GM19468 (cell line): ENCODE data around the gene VAV2.

Experiments
- ATAC-seq: cut with Tn5 transposase; IDR thresholded peaks from one replicate; pipeline ENCODE4 v1.9.1; 2021; ENCODE audit warnings: mild to moderate bottlenecking, moderate library complexity, moderate number of reproducible peaks; ENCODE audit not compliant: unreplicated experiment; ENCODE audit errors: extremely low read depth

Gene VAV2

DNA sequence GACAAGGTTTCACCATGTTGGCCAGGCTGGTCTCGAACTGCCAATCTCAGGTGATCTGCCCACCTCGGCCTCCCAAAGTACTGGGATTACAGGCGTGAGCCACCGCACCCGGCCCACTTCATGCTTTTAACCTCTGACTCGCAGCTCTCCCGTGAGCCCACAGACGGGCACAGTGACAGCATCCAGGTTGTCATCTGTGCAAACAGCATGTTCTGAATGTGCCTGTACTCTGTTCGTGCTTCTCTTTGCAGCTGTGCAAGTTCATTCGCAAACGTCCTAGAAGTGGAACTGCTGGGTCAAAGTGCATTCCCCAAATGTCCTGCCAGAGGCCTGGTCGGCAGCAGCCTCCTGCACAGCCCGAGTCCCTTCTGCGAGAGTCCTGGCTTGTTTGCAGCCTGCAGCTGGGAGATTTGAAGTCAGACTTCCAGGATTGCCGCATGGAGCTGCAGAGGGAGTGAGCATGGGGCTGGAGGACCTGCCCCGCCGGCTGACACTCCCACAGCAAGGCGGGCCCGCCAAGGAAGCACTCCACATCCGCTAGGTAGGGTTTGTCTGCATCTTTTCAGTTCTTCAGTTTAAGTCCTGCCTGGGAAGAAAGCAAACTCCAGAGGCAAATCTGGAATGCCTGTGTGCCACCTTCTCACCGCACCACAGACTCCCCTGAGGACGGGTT is 36.6 kb upstream of the VAV2 start:
- ATAC-seq: no peak

DNA sequence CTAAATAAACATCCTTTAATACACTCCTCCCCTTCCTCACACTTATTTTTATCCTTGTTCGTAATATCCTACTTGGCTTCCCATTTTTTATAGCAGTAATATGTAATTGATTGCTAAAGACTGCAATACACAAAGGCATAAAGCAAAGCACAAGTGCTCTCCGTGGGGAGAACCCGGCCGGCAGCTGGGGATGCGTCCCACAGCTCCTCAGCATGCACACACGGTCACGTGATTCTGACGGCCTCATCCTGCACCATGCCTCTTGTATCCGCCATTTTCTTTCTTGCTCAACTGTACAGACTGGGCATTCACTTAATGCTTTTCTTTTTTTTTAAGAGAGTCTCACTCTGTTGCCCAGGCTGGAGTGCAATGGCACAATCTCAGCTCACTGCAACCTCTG is 36.0 kb upstream of the VAV2 start:
- no peak for ATAC-seq

DNA sequence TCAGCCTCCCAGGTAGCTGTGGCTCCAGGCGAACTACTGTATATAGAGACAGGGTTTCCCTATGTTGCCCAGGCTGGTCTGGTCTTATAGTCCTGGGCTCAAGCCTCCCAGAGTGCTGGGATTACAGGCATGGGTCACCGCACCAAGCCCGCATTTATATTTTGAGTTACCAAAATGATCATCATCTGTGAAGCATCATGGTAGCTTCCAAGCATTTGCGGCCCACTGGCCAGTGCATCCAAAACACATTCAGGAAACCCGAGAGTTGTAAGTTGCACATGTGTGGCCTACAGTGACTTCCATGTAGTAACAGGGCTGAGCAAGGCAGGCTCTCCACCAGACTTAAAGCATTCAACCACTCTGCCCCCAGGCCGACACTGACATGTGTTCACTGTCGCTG is 35.4 kb upstream of the VAV2 start:
- ATAC-seq: no peak

DNA sequence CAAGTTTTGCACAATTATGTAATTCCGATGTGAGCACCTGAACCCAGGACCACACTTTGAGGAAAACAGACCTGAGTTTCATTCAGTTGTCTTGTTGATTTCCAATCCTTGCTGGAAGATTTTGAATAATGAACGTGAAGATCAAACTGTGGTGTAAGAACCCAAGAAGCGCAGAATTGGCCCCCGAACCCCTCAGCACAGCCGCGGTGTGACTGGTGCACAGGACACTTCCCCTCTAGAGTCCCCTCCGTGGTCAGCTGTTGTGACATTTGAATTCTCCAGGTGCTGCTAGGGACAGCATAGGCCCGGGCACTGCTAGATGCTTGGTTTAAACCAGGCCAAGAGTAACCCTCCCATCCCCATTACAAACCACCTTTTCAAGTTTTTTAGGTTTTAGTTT is 34.9 kb upstream of the VAV2 start:
- ATAC-seq: no peak

DNA sequence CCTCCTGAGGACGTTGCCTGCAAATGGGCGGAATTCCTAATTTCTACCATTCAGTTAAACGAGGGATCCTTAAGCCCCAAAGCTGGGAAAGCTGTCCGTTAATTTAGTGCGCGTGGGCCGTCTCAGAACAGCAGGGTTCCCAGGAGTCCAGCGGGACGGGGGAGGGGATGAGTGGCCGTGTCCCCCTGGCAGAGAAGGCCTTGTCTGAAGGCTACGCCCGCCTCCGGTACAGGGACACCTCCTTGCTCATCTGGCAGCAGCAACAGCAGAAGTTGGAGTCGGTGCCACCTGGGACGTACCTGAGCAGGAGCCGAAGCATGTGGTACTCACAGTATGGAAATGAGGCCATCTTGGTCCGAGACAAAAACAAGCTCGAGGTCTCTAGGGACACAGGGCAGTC is 34.5 kb upstream of the VAV2 start:
- no peak for ATAC-seq

DNA sequence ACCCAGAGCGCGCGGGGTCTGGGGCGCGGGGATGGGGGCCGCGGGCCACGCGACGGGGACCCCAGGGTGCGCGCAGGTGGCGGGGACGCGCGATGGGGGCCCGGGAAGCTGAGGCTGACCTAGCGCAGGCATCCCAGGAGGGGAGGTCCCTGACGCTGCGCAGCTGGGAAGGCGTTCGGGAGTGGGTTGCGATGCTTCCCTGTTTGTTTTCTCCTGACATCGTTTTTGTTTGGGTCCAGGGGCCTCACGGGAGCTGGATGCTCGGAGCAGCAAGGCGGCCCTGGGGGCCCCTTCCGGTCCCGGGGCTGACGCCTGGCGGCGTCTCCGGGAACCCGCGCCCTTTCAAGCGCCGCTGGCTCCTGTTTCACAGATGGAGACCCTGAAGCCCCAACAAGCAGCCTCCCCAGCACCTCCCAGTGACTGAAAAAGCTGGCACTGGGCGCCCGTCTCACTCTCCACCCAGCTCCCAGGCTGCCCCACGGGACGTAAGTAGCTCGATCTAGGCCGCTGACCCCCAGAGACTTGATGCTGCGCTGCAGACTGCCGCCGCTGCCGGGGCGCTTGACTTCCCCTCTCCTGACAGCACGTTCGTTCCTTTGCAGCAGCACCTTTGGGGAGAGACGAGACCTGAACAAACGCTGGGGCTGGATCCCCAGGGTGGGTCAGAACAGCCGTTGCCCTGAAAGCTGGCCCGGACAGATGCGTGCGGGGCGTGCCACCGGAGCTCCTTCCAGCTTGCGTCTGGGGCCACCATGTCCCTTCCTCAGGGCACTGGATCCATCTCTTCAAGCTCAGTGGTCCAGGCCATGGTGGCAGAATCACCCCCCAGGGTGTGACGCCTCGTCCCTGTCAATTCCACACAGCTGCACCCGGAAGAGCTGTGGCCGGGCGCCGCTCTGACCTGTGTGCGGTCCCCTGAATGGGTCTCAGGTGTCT is 33.8 kb upstream of the VAV2 start:
- ATAC-seq: peak; percentile 5

DNA sequence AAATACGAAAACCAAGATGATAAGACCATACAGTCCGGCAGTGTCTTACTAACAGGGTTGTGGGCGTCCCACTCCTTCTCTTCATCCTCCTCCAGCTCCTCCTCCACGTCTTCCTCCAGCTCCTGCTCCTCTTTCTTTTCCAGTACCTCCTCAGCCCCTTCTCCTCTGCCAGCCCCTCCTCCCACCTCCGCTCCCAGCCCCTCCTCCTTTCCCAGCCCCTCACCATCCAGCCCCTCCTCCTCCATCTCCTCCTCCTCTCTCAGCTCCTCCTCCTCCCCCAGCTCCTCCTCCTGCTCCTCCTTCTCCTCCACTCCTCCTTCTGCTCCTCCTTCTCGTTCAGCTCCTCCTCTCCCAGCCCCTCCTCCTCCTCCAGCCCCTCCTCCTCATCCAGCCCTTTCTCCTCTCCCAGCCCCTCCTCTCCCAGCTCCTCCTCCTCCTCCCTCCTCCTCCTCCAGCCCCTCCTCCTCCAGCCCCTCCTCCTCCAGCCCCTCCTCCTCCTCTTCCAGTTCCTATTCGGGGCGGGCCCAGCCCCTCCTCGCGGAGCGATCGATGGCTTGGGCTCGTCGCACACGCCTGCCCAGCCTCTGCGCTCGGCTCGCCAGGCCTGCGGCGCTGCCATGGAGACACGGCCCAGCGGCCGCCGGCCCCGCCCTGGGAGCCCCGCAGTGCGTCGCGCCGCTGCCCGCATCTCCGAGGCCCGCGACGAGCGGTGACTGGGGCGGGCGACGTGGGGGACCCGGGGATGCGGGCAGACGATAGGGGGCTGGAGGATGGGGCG is 32.9 kb upstream of the VAV2 start, which contains the start of gene BRD3OS:
TSS of gene BRD3OS (plus strand) at position 654 of the 778 bp plus-strand sequence. CDS start 1,267 bp downstream, outside the sequence.
- ATAC-seq: peak; percentile 80

DNA sequence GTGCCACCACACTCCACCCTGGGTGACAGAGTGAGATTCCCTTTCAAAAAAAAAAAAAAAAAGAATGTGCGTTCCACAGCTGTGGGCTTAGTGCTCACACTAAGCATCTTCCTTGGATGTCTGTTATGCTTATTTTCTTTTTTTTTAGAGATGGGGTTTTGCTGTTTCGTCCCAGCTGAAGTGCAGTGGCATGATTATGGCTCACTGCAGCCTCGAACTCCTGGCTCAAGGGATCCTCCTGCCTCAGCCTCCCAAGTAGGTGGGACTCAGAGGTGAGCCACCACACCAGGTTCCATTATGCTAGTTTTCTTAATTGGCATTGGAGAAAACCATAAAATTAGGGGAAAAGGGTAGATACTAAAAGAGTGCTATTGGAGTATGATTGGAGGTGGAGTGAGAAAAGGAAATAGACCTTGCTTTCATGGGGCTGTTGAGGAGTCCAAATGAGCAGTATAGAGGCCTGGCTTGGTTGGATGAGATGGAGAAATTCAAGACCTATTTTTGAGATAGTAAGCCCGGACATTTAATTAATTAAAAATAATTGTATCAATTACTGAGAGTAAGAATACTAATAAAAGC is 32.2 kb upstream of the VAV2 start:
- no peak for ATAC-seq

DNA sequence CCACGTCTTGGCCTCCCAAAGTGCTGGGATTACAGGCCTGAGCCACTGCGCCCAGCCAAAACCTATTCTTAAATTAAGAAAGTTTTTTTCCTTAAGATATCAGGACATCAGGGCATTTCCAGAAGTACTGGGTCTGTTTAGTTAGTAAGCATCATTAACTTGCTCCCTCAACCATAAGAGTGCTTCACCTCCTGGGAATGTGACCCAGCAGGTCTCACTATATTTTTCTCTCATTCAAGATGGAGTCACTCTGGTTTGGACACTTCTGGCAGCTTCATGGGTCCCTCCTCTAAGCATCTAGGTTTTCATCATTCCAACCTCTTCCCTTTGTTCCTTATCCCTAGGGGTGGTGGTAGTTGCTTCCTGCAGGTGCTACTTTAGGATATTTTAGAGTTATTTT is 22.8 kb upstream of the VAV2 start:
- ATAC-seq: no peak

DNA sequence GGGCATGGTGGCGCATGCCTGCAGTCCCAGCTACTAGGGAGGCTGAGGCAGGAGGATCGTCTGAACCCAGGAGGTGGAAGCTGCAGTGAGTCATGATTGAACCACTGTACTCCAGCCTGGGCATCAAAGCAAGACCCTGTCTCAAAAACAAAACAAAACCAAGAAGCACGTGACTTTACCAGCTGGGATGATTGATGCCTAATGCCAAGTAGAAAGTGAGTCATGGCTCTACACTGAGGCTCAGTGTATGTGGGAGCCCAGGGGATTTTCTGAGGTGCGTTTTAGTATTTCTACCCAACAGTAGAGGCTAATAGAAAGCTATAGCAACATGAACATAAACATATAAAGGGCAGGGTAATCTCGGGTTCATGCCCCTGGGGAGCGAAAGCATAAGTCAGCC is 19.3 kb upstream of the VAV2 start:
- no peak for ATAC-seq

DNA sequence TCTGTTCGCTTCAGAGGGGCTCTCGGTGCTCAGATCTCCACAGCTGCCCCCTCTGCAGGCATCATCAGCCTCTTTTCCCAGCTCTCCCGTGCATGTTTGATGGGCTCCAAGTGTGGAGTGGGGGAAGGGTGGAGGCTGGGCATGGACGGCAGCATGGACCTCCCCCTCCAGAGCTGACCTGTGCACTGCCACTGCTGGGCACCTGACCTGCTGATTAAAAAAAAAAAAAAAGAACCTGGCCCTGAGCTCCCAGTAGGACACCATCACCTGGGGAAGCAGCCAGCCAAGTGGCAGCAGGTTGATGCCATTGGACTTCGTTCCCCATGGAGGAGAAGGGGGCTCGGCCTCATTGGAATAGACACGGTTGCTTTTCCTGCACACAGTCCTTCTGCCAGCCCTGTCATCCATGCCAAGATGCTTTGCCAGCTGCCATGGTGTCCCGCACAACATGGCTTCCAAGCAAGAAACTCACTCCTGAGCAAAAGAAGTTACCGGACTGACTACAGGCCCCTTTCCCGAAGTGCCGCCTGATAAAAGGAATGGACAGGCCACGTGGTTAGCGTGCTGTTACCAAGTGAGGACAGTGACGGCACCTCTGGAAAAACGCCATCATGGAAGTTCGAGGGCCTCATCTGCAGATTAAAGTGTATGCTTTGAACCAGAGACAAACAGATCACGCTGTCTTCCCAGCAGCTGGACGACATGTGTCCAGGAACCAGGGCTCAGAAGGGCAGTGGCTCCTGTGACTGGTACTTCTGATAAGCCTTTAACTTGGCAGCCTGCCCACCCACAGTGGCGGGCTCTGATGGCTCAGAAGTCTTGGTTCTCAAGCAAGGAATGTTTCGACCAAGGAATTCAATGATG is 18.4 kb upstream of the VAV2 start:
- ATAC-seq: no peak

DNA sequence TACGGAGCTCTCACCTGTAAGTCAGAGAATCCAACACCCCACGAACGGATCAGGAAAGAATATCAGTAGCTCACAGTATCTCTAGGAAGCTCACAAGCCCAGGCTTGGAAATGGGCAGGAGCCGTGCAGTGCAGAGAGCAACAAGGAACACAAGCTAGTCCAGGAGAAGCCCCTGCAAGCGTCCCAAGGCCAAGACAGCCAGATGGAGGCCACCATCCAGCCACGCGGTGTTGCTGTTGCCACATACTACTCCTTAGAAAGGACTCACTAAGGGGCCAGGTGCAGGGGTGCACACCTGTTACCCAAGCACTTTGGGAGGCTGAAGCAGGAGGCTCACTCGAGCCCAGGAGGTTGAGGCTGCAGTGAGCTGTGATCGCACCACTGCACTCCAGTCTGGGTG is 15.4 kb upstream of the VAV2 start:
- no peak for ATAC-seq

DNA sequence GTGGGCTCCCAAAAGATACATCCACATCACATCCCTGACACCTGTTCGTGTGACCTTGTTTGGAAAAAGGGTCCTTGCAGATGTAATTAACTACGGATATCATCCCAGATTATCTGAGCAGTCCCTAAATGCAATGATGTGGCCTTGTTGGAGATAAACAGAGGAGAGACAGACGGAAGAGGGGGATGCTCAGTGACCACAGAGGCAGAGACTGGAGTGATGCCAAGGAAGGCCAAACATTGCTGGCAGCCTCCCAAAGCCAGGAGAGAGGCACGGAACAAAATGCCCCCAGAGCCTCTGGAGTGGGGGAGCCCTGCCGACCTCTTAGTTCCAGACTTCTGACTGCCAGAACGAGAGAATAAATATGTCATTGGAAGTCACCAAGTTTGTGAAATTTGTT is 15.0 kb upstream of the VAV2 start:
- no peak for ATAC-seq

DNA sequence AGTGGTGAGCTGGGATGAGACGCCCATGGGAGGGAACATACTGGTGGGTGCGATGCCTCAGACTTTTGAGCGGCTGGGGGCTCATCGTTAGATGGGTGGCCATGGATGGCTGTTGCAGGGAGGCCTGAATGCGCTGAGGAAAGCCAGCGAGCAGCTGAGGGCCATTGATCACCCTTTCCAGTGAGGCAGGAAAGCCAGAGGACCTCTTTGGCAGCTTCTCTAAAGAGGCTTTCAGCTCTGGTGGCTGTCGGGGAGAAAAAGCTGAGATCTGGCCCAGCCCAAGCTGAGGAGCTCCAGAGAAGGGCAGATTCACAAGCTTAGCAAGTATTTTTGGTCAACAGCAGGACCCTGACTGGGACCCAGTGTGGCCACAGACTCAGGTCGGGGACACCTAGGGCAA is 13.3 kb upstream of the VAV2 start:
- ATAC-seq: no peak

DNA sequence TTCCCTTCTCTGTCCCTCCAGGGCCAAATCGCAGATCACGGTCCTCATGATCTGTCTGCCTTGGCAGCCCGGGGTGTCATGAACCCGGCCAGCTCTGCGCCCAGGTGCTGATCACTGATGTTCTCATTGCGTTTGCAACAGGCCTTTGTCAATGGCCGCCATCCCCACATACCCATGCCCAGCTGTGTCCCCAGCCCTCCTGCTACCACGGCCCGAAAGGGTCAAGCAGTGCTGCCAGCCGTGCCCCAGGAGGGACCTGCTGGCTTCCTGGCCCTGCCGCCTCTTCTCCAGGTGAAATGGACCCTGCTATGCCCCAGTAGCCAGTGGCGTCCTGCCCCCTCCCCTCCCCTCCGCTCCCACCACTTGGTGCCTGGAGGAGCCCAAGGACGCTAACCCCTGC is 12.8 kb upstream of the VAV2 start:
- ATAC-seq: no peak

DNA sequence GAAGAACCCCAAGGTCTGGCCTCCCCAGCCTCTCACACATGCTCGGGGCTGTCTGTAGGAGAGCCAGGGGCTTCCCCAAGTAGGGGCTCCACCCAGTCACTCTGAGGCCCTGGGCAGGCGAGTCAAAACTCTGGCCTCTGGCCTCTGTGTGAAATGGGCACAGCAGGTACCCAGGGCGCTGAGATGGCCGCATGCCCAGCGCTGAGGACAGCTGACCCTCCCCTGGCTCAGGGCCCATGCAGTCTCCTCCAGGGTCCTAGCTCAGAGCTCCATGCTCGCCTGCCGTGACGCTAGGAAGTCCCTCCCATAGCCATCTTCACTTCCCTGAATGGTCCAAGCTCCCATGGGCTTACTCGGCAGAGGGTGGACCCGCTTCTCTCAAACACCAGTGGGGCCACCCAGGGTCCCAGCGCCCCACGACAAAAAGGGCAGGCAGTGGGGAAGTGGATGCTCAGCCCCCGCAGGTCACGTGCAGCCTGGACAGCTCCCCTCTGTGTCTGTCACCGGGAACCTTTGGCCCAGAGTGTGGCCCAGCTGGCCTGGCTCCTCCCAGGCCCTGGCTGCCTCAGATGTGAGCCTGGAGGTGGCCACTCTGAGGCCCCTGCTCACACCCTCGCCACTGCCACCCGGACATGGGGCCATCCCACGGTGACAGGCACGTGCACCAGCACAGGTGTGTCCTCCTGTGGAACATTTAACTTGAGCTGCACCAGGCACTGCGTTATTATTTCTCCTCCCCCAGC is 12.2 kb upstream of the VAV2 start:
- ATAC-seq: no peak

DNA sequence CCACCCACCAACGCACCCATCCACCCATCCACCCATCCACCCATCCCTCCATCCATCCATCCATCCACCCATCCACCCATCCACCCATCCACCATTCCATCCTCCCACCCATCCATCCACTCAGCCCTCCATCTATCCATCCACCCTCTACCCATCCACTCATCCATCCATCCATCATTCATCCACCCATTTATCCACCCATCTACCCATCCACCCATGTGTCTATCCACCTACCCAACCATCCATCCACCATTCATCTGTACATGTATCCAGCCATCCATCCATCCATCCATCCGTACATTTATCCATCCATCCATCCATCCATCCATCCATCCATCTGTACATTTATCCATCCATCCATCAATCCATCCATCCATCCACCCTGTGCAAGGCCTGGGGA is 11.1 kb upstream of the VAV2 start:
- ATAC-seq: no peak

DNA sequence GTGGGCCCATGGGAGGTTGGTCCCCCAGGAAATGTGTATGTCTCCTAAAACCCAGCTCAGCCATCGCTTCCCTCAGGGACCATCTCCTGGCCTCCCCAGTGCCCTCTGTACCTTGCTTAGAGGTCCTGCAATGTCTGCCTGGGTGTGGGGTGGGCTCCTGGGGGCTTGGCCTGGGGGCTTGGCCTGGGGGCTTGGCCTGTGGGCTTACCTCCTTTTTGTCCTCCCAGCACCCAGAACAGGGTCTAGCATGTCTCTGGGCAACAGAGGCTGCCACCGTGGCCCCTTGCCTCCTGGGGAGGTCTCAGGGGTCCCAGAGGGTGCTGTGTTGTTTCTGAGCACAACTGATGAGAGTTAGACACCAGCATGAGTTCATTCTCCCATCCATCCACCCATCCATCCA is 10.7 kb upstream of the VAV2 start:
- ATAC-seq: no peak

DNA sequence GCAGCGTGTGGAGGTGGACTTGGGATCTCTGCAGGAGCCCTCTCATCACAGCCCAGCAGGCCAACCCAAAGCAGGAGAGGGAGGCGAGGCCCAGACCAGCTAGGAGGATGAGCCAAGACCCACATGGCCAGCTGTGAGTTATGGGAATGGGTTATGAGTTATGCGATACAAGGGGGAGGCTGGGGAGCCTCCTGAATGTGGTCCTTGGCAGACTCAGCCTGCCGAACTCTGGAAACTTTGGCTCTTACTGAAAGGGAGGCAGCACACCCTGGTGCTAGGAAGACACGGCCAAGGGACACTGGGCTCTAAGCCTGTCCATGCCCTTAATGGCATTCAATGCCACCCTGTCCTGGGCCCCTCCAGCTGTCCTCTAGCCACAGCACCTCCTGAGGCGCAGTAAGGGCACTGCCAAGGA is 7.7 kb upstream of the VAV2 start:
- ATAC-seq: no peak
